Right lobe of liver (tissue), 4 donors: ENCODE results near the gene CLASP2.

ENCODE experiments used
- CTCF ChIP-seq, 4 donors: fragments of 200-600 bp in 3 of 4; fragments of 450-650 bp in 1 of 4; IDR thresholded peaks; one replicate each; pipeline versions ENCODE4 v1.5.1 to v1.8.0; 2016 to 2022; ENCODE audit warnings: antibody characterized with exemption in 4 of 4, mild to moderate bottlenecking in 2 of 4
- POLR2A ChIP-seq: fragments of 450-650 bp; IDR thresholded peaks from one replicate; pipeline ENCODE4 v1.6.1; 2017; ENCODE audit warnings: antibody characterized with exemption, mild to moderate bottlenecking
- donor health status: DM: no; HTN: no; CAD: no.
- donor health status: DM: no; HTN: no; CAD: no.
- donor health status: DM: no; HTN: yes; CAD: no.

GRCh38 chr3:33629219-33629618 lies 88.8 kb downstream of the CLASP2 start:
- TF ChIP-seq CTCF (IDR thresholded peaks at IDR 0.05) = no peak
- TF ChIP-seq POLR2A = no peak
